GM21528 (cell line): ENCODE data around the gene OSBPL7.

Experiments used
- ATAC-seq: cut with Tn5 transposase; IDR thresholded peaks from one replicate; pipeline ENCODE4 v1.9.1; 2021; ENCODE audit warnings: mild to moderate bottlenecking, moderate library complexity; ENCODE audit not compliant: unreplicated experiment, low FRiP score

OSBPL7 gene

DNA sequence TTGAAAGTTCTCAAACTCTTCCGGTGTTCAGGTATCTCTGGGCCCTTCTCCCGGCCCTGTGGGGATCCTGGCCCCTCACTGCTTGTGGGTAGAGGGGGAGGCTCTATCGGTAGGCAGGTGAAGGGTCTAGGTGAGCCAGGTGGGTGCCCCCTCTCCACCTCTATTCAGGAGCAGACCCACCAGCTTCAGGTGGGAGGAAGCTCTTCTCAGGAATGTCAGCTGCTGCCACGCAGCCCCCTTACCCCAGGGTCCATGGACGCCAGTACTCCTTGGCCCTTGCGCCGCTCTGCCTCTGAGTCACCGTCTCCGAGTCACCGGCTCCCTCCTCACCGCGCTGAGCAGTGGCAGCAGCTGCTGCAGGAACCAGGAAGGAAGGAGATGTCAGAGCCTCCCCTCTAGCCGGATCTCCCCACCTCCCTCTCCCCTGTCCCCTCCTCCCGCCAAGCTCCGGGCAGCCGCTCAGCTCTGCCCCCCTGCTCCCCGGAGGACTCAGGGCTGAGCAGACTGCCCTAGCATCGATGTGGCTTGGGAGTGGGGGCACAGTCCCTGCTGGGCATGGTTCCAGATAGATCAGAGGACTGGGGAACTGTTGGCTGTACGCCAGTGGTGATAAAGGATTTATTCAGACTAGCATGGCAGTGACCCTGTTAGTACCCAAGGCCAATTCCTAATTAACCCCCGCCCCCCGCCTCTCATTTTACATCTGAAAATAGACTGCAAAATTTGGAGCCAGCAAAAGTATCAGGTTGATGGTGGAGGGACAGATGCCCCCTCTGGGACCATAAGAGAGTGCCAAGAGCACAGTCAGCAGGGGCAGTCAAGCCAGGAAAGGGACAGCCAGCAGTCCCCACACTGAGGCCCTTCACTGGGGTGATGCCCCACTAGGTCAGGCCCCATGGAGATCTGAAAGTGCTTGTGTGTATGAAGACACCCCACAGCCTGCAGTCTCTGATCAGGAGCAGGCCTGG lies at the start of gene OSBPL7:
OSBPL7 (minus strand) TSS at position 371 of the 968 bp plus-strand sequence. CDS start 1,516 bp downstream, outside the sequence.
- no peak for ATAC-seq

DNA sequence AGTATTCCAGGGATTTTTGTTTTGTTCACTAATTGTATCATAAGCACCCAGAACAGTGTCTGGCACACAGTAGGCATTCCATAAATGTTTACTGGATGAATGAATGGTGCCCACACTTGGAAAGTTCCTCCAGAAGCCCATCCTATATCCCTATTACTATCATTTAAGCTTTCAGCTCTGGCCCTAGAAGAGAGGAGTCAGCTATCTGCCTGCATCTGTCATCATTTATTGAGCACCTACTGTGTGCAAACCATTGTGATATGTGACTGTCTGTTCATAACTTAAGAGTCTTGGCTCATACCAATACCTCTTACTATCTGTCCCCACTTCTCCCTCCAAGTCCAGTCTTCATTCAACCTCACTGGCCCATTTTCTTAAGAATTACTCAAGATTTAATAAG lies 49.5 kb upstream of the OSBPL7 start:
- no peak for ATAC-seq

DNA sequence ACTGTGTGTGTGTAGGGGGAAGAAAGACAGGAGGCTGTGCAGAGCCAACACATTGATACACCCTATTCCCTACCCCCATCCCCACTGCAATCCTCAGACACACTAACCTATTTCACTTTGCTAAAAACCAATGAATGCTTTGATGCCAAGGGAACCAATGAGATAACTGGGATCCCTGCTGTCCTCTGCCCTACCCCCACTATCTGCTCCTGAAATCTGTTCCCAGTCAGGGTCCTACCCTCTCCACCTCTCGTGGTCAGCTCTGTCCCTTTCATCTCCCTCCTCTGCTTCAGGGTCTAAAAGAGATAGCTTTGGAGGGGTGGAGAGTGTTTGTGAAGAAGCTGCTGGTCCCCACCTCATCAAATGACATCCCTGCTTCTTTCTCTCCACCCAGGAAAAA lies 48.5 kb upstream of the OSBPL7 start:
- no peak for ATAC-seq

GRCh38 chr17:47869114-47869513 lies 47.5 kb upstream of the OSBPL7 start:
- ATAC-seq, result no peak

- no peak for ATAC-seq
Measured at GRCh38 chr17:47867813-47868533, 46.4 kb upstream of the OSBPL7 start.

- ATAC-seq, result no peak
Measured at GRCh38 chr17:47866941-47867340, 45.3 kb upstream of the OSBPL7 start.

- no peak for ATAC-seq
Measured at GRCh38 chr17:47864791-47865216, 43.2 kb upstream of the OSBPL7 start.

- no peak for ATAC-seq
Measured at GRCh38 chr17:47862621-47863440, 41.2 kb upstream of the OSBPL7 start.

GRCh38 chr17:47860386-47860785 lies 38.8 kb upstream of the OSBPL7 start:
- no peak for ATAC-seq

- ATAC-seq, result no peak
Measured at GRCh38 chr17:47857551-47858455, 36.2 kb upstream of the OSBPL7 start.

GRCh38 chr17:47856830-47857229 lies 35.2 kb upstream of the OSBPL7 start:
- no peak for ATAC-seq

DNA sequence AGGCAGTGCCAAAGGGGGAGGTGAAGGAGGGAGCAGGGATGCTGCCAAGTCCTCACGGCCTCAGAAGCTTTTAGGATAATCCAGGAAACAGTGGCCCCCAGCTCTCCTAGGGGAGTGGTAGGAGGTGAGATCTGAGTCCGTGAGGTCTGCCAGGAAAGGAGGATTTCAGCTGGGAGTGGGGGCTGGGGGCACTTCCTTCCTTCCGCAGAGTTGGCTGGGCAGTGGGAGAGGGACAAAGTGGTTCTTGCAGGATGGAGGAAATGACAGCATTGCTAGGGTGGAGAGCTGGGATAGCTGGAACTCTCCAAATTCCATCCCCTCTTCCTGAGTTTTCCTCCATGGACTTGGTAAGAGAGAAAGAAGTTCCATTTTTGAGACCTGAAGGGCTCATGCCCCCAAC lies 34.1 kb upstream of the OSBPL7 start:
- ATAC-seq, result no peak

- no peak for ATAC-seq
Measured at GRCh38 chr17:47853616-47854015, 32.0 kb upstream of the OSBPL7 start.

GRCh38 chr17:47852113-47852949 lies 30.7 kb upstream of the OSBPL7 start:
- ATAC-seq, result no peak

DNA sequence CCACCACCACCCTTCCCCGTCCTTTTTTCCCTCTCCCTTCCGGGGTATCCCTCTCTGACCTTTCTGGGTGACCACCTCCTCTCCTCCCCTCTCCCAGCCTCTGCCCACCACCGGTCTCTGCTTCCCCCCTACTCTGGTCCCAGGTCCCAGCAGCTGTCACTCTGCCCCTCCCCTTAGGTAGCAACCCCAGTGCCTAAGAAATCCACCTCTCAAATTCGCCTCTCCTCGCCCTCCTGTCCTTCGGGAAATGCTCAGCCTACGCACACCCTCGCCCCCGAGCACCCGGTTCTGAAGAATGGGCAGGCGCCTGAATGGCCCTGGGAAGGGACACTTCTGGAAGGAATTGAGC lies 30.1 kb upstream of the OSBPL7 start:
- ATAC-seq, result no peak

DNA sequence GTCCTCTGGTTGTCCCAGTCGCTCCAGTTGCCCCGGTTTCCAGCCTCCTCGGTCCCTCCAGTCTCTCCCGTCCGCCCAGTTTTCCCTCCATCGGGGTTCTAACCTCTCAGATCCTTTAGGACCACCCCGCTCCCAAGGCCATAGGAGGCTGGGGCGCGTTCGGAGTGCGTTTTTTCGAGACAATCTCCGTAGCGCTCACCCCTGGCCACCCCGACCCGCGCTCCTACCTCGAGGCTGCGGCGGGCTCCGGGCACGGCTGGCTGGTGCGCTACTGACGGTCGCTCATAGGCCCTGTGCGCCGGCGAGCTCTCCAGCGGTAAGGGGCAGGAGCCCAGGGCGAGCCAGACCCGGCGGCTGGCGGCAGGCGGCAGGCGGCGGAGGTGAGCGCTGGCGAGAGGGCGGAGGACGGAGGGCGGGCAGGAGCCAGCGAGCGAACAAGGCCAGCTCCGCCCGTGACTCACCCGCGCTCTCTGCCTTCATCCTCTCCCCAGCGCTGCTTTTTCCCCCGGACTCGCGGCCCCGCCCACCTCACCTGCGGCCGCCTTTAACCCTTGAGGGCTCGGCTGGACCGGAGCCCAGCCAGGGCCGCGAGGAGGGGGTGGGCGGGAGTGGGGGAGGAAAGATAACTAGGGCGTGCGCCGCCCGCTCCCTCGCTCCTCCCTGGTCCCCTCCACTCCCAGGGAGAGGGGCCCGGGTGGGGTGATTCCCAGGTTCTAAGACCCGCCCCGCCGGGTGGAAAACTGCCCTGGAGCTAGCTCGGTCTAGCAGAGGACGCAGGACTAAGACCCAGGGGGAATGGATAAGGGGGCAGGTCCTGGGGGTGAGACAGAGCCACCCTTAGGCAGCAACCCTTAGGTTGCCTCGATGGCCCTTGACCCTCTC lies 29.3 kb upstream of the OSBPL7 start, which contains the start of gene SP6:
SP6 (minus strand) TSS at position 472 of the 882 bp plus-strand sequence. CDS start 2,734 bp downstream, outside the sequence.
- ATAC-seq, result no peak

DNA sequence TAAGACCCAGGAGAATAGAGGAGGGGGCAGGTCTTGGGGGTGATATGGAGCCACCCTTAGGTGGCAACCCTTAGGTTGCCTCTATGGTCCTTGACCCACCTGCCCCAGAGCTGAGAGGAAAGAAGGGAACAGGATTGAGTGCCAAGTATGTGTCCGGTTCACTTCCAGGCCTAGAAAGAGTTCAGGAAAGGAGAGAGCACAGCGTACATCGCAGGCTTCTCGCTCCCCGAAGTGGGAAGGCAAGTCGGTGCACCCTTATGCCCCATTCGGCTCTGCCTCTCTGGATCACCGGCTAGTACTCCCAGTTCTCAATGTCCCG lies 28.7 kb upstream of the OSBPL7 start:
- no peak for ATAC-seq

- no peak for ATAC-seq
Measured at GRCh38 chr17:47848198-47848513, 26.6 kb upstream of the OSBPL7 start.
